Stimulated activated CD4-positive, alpha-beta T cell treated with anti-CD3 and anti-CD28 coated beads, TNF-alpha, amount 100 ng/mL, for 1 hour (primary cell): ENCODE data around the gene SLCO2B1.
A peak's percentile ranks its signal among the peaks of the same experiment; 100 is the strongest.

Experiments used
- DNase-seq, 3 donors: peaks; one replicate each; pipeline ENCODE4 v3.0.0-alpha.2; 2020; ENCODE audit warnings: low read depth in 3 of 3, low spot score in 1 of 3

SLCO2B1 gene

DNA sequence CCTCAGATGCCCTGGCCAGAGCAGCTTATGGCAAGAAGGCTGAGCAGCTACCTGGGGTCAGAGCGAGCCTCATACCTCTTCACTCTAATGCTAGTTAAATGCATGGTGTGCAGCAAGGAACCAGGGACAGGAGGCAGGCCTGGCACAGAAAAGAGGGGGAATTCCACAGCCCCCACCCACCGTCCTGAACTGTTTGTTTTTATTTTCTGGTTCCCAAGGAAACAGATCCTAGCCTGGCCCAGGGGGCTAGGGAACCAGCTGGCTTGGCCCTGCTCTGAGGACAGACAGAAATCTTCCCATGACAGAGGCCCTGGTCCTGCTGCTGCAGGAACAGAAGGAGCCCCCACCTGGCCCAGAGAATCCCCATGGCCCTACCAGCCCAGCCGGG, 40.4 kb downstream of the SLCO2B1 start:
- no peak for DNase-seq

- no peak for DNase-seq
Observed at GRCh38 chr11:75193271-75193670, 42.4 kb downstream of the SLCO2B1 start.

GRCh38 chr11:75193711-75194110, 42.8 kb downstream of the SLCO2B1 start:
- DNase-seq: no peak

- DNase-seq: no peak
Observed at GRCh38 chr11:75194147-75194546, 43.2 kb downstream of the SLCO2B1 start.

- DNase-seq: no peak
Observed at GRCh38 chr11:75195167-75195962, 44.5 kb downstream of the SLCO2B1 start.

- no peak for DNase-seq
Observed at GRCh38 chr11:75196426-75196825, 45.5 kb downstream of the SLCO2B1 start.

DNA sequence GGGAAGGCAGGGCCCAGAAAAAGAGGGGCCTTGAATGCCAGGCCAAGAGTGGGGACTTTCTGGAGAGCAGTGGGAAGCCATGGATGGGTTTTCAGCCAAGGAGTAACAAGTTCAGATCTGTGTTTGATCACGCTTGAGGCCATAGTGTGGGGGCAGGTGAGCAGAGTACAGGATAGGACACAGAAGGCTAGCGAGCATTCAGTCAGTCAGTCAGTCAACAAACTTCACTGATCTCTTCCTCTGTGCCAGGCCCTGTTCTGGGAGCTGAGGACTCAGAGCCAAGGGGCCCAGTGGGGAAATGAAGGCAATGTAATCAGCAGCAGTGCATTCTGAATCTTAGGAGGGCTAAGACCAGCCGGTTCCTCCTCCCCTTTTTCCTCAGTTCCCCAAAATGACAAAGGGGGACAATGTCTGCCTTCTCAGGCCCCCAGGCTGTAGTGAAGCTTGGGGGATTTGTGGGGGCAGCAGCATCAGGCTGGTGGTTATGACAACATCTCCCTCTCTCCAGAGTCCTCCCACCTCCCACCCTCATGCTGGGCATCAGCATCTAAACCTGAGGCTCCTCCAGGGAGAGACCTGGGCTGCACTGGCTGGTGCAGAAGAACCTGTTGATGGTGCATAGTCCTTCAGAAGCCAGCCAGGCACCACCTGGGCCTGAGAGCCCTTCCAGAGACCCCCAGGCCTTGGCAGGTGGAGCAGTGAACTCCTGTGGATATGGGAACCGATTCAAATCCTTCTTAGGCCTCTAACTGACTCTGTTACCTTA, 46.8 kb downstream of the SLCO2B1 start:
- DNase-seq: no peak

DNA sequence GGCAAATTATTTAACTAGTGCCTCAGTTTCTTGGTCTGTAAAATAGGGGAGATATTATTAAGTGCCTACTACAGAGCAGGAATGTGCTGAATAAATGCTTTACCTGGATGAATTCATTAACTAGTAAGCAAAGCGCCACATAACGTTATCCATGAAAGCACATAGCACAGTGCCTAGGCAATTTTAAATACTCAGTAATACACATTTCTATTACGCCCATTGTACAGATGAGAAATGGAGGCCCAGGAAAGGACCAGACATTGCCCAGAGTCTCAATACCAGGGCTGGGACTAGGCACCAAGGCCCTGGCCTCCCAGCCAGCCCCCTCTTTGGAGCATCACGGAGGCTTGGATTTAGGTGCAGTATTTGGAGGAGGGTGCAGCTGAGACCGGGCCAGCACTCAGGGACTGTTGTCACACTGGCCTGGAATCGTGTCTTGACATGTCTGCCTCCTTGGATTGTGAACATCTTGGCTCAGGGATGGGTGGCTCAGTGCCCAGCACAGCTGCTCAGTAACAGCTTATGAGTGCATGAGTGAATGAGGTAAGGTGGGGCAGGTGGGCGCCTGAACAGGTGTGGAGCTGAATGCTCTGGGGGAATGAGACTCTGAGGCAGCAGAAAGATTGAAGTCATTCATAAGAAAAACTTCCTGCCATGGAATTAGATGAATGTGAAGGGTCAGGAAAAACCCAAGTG, 47.5 kb downstream of the SLCO2B1 start:
- DNase-seq: no peak

GRCh38 chr11:75199412-75199955, 48.6 kb downstream of the SLCO2B1 start:
- DNase-seq: no peak

DNA sequence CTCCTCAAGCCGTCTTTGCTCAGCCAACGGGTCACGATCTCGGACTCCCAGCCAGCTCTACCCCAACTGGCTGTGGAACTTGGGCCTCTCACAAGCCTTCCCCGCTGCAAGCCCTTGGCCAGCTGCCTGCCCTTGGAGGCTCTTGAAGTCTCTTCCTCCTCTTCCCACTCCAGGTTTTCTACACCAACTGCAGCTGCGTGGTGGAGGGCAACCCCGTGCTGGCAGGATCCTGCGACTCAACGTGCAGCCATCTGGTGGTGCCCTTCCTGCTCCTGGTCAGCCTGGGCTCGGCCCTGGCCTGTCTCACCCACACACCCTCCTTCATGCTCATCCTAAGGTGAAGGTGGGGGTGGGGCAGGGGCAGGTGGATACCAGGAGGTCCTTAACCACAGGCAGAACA, 49.1 kb downstream of the SLCO2B1 start:
- DNase-seq: no peak

- no peak for DNase-seq
Observed at GRCh38 chr11:75200531-75200930, 49.6 kb downstream of the SLCO2B1 start.

DNA sequence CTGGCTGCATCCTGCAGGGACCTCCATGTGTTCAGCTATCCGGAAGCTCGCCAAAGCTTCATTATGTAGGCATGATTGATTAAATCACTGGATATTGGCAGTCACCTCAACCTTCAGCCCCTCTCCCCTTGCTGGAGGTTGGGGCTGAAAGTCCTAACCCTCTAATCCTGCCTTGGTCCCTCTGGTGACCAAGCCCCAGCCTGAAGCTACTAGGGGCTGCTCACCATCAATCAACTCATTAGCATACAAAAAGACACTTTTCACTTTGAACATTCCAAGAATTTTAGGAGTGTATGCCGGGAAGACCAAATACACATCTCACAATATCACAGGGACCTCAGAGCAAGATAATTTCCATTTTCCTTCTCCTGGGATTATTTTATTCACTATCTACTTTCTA, 50.9 kb downstream of the SLCO2B1 start:
- no peak for DNase-seq

DNA sequence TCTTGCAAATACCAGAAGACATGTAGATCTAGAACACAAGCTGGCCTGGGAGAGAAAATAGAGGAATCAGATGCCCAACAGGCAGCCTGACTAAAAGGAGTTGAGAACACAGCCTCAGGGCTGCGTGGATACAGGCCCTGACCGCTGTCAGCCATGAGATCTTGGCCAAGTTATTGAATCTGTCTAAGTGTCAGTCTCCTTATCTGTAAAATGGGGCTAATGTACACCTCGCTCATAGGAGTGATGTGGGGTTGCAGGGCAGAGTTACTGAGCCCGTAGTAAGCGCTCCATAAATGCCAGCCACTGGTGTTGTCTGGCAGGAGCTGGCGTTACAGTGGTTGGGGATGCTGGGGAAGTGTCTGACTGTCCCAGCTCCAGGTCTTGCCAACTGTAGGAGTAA, 51.3 kb downstream of the SLCO2B1 start:
- no peak for DNase-seq

- DNase-seq: no peak
Observed at GRCh38 chr11:75203138-75203537, 52.2 kb downstream of the SLCO2B1 start.

GRCh38 chr11:75203641-75204011, 52.7 kb downstream of the SLCO2B1 start:
- no peak for DNase-seq

GRCh38 chr11:75204012-75204674, 53.2 kb downstream of the SLCO2B1 start:
- no peak for DNase-seq

- DNase-seq: peak; percentile 27 to 80 (median 65)
Observed at GRCh38 chr11:75204685-75205563, 54.0 kb downstream of the SLCO2B1 start.

DNA sequence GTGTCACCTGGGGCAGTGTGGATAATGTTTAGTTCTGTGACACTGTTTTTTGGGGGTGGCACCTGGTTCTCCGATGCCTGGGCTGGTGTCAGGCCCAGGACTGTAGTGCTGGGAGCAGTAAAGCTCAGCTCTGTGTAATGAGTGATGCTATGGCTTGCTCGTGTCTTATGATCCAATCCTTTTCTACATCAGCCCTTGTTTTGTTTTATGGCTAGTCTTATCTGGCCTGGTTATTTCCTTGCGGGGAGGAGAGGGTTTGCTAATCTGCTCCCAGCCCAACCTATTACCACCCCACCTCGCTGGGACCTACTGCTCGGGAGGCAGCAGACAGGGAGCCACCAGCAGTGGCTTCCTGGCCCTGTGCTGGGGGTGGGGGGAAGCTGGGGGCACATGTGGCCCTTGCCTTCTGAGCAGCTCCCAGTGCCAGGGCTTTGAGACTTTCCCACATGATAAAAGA, 54.7 kb downstream of the SLCO2B1 start:
- DNase-seq: no peak

GRCh38 chr11:75208446-75208845, 57.5 kb downstream of the SLCO2B1 start:
- DNase-seq: no peak

GRCh38 chr11:75212411-75212810, 61.5 kb downstream of the SLCO2B1 start:
- DNase-seq: no peak
